ENCODE measurements around the gene CES1.

DNA sequence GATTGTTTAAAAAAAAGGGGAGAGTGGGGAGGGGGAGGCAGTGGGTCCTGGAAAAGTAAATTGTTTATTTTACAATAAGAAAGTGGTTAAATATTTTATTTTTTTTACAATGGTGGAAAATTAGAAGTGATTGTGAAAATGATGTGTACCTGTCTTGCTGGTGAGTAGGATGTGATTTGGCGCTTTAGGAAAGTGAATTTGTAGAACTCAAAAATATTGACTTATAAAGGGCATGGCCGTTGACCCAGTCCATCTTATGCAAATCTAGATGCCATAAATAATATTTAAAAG is 10.2 kb upstream of the CES1 start:
- TF ChIP-seq, protein P1, sequence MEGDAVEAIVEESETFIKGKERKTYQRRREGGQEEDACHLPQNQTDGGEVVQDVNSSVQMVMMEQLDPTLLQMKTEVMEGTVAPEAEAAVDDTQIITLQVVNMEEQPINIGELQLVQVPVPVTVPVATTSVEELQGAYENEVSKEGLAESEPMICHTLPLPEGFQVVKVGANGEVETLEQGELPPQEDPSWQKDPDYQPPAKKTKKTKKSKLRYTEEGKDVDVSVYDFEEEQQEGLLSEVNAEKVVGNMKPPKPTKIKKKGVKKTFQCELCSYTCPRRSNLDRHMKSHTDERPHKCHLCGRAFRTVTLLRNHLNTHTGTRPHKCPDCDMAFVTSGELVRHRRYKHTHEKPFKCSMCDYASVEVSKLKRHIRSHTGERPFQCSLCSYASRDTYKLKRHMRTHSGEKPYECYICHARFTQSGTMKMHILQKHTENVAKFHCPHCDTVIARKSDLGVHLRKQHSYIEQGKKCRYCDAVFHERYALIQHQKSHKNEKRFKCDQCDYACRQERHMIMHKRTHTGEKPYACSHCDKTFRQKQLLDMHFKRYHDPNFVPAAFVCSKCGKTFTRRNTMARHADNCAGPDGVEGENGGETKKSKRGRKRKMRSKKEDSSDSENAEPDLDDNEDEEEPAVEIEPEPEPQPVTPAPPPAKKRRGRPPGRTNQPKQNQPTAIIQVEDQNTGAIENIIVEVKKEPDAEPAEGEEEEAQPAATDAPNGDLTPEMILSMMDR (IDR thresholded peaks at IDR 0.05) = peak in 1 of 4 experiments; percentile 13
- no peak for TF ChIP-seq EP300 (IDR thresholded peaks at IDR 0.05)
- no peak for TF ChIP-seq POLR2A (IDR thresholded peaks at IDR 0.05)
- TF ChIP-seq POLR2AphosphoS5 (IDR thresholded peaks at IDR 0.05) = no peak
